MG63 (cell line): ENCODE measurements around the gene GSTM1. TPM values are rescaled to one million over a fixed set of nuclear protein-coding genes. Genes with fewer than 3 reads are reported as not detected.

Source experiments
- DNase-seq: peaks from one replicate; pipeline ENCODE4 v3.0.0-alpha.2; 2020
- H3K27me3 ChIP-seq: fragments of 250-450 bp; sonication (Bioruptor Pico); 2 replicates; pipeline ENCODE4 v1.5.1; 2020; ENCODE audit warnings: mild to moderate bottlenecking, moderate library complexity
- H3K36me3 ChIP-seq: fragments of 250-450 bp; sonication (Bioruptor Pico); 2 replicates; pipeline ENCODE4 v1.5.1; 2020; ENCODE audit warnings: mild to moderate bottlenecking, moderate library complexity
- H3K4me3 ChIP-seq: fragments of 250-450 bp; sonication (Bioruptor Pico); 2 replicates; pipeline ENCODE4 v1.5.1; 2020; ENCODE audit warnings: mild to moderate bottlenecking, moderate library complexity
- H3K9me3 ChIP-seq: fragments of 250-450 bp; sonication (Bioruptor Pico); 2 replicates; pipeline ENCODE4 v1.5.1; 2020; ENCODE audit warnings: mild to moderate bottlenecking, moderate library complexity
- total RNA-seq: library from RNA; depleted of rRNA; stranded (reverse); fragments of >200 nt; shearing (Covaris generic); gene quantifications from 2 replicates; pipeline ENCODE4 v1.2.3, GENCODE V29; 2014; ENCODE audit warnings: low replicate concordance; rRNA removed

The GSTM1 gene
- total RNA-seq, result 67.7 and 86.1 TPM in 2 replicates

DNA sequence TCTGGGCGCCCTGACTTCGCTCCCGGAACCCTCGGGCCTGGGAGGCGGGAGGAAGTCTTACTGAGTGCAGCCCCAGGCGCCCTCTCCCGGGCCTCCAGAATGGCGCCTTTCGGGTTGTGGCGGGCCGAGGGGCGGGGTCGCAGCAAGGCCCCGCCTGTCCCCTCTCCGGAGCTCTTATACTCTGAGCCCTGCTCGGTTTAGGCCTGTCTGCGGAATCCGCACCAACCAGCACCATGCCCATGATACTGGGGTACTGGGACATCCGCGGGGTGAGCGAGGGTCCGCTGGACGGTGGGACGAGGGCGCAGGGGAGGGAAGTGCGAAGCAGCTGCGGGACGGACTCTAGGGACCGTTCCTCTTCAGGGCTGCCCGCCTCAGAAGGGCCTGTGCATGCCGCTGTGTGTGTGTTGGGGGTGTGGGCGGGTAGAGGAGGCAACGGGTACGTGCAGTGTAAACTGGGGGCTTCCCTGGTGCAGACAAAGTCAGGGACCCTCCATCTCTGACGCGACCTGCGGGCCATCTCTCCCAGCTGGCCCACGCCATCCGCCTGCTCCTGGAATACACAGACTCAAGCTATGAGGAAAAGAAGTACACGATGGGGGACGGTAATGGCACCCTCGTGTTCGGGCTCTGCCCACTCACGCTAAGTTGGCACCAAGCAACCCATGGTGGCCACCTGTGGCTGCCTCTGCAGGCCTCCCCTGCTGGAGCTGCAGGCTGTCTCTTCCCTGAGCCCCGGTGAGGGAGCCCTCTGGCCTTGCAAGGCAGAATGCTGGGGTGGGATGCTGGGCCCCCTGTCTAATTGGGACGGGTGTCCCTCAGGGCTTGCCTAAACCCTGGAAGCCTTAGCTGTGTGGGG is at the start of gene GSTM1:
Gene GSTM1, plus strand, starts transcription at position 177 of the 859 bp plus-strand sequence. Its CDS starts 57 bp downstream, at position 234.
- Histone ChIP-seq H3K27me3 (no peaks in the 10 kb centered on the region), H3K36me3 (peaks cover 31% of the 10 kb centered on the region), H3K4me3 (peak within 1 kb of the TSS; percentile 67), H3K9me3 (peaks cover 10% of the 10 kb centered on the region)
- peak; percentile 98 for DNase-seq

DNA sequence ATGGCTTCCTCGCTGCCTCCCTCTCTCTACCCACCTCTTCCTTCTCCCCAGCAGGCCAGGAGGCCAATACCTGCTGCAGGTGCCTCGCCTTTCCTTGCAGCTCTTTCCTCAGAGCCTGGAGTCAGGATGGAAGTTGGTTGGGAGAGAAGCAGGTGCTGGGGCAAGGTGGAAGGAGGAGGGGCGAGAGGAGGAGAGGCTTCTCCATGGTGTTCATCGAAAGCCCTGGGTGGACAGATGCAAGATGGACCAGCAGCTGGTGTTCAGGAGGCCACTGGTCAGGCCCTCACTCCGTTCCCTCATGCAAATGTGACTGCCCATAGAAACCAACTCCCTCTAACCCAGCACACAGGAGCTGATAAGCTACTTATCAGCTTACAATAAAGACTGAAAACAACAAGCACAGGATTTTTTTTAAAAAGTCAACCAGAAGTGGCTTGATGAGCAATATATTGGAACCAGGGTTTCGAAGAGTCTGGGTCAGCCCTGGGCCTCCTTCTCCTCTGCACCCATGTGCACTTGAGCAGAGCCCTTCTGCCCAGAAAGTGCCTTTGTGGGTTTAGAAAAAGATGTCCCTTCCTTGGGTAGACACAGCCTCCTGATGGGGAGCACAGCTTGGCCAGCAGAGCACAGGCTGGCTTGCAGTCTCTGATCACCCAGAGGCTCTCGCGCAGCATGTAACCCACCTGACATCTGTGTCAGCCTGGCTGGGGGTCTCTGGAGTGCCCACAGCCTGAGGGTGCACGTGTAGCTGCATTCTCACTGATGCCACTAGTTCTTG is 48.4 kb upstream of the GSTM1 start:
- no peaks in the 10 kb centered on the region for H3K9me3 ChIP-seq

DNA sequence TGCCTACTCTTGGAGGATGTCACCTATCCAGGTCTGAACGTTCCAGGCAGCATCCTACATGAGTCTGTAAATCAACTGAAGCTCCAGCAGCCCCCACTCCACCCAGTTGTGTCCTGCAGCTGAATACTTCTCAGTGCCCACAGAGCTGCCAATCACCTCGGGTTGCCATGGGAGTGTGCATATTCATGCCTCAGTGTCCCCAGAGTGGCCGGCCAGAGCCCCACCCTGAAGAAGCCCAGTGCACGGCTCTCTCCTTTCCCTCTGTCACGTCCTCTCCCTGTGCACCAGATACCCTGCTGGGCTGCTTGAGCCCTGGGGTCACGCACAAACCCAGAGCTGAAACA is 47.8 kb upstream of the GSTM1 start:
- Histone ChIP-seq H3K9me3 (no peaks in the 10 kb centered on the region), H3K27me3 (no peaks in the 10 kb centered on the region), H3K36me3 (no peaks in the 10 kb centered on the region), H3K4me3 (no peak overlapping the region)
- no peak for DNase-seq

More for the DNA sequence above, 48.4 kb upstream of the GSTM1 start:
- Histone ChIP-seq H3K36me3 (no peaks in the 10 kb centered on the region; the same call in 1 of the 2 replicates), H3K27me3 (no peaks in the 10 kb centered on the region), H3K4me3 (no peak overlapping the region)
- DNase-seq, result no peak

DNA sequence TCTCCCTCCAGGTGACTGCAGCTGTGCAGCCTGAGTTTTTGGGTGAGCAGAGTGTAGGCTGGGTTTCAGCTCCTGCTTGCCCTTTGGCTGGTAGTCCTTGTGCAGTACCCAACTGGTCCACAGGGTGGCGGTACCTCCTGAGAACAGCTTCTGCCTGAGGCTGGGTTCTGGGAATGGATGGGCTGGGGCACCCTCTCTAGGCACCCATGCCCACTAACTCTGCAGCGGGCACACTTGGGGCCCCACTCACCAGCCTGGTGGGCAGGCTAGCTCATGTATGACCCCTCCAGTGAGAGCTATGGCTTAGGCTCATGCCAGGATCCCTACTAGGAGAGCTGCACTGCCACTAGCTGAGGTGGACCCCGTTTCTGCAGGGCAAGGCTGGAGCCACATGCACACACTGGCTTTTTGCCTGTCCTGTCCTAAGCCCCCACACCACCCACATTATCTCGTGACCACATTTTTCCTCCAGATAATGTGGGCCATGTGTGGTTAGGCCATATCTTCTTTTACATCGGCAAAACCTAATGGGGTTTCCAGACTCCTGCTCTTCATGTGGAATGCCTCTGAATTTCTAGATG is 47.2 kb upstream of the GSTM1 start:
- Histone ChIP-seq H3K4me3 (no peak overlapping the region), H3K27me3 (no peaks in the 10 kb centered on the region), H3K36me3 (no peaks in the 10 kb centered on the region), H3K9me3 (no peaks in the 10 kb centered on the region)
- DNase-seq, result peak; percentile 82

DNA sequence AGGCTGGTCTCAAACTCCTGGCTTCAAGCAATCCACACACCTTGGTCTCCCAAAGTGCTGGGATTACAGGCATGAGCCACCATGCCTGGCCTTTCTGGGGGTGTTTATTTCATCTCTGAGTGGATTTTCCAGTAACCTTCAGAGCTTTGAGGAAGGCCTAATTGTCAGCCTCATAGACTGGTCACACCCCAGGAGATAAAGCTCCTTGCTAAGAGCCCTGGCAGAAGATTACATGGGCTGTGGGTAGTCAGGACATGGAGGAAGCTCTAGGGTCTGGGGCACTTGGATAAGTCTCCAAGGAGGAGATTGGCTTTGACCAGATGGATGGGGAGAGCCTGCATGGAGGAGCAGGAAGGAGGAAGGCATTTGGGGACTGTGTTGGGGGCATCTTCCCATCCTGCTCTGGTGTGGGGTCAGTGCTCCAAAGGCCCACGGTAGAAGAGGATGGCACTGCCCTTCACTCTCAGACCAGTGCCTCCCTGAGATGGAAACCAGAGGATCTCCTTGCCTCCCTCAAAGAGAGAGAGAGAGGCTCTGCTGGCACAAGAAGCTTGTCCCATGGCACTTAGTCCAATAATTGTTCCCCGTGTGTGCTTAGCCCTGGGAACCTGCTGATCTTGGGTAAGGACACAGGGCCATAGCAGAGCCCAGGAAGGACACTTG is 46.4 kb upstream of the GSTM1 start:
- Histone ChIP-seq H3K36me3 (no peaks in the 10 kb centered on the region), H3K4me3 (no peak overlapping the region), H3K9me3 (no peaks in the 10 kb centered on the region), H3K27me3 (no peaks in the 10 kb centered on the region)
- DNase-seq, result no peak

DNA sequence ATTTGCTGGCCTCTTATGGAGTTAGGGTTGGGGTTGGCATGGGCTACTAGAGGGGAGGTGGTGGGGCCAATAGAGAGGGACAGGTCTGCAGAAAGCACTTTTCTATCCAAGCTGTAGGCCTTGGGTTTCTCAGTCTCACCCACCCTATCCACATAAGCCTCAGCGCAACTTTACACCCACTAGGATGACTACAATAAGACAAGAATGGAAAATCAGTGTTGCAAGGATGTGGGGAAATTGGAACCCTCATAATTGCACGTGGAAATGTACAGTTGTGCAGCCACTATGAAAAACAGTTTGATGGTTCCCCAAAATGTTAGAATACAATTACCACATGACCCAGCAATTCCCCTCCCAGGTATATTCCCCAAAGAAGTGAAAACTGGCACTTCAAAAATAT is 45.8 kb upstream of the GSTM1 start:
- no peaks in the 10 kb centered on the region for H3K9me3 ChIP-seq
- DNase-seq, result no peak
- no peaks in the 10 kb centered on the region for H3K27me3 ChIP-seq
- no peak overlapping the region for H3K4me3 ChIP-seq
- no peaks in the 10 kb centered on the region for H3K36me3 ChIP-seq

DNA sequence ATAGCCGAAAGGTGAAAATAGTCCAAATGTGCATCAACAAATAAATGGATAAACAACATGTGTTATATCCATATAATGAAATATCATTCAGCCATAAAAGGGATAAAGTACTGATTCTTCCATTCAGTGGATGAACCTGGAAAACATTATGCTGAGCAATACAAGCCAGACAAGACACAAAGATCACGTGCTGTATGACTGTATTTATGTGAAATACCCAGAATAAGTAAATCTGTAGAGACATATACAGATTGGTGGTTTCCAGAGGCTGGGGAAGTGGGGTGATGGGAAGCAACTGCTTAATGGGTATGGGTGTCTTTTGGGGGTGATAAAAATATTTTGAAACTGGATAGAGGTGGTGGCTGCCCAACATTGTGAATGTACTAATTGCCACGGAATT is 45.0 kb upstream of the GSTM1 start:
- no peaks in the 10 kb centered on the region for H3K36me3 ChIP-seq
- H3K9me3 ChIP-seq, result no peaks in the 10 kb centered on the region
- no peak for DNase-seq
- no peak overlapping the region for H3K4me3 ChIP-seq
- H3K27me3 ChIP-seq, result no peaks in the 10 kb centered on the region

DNA sequence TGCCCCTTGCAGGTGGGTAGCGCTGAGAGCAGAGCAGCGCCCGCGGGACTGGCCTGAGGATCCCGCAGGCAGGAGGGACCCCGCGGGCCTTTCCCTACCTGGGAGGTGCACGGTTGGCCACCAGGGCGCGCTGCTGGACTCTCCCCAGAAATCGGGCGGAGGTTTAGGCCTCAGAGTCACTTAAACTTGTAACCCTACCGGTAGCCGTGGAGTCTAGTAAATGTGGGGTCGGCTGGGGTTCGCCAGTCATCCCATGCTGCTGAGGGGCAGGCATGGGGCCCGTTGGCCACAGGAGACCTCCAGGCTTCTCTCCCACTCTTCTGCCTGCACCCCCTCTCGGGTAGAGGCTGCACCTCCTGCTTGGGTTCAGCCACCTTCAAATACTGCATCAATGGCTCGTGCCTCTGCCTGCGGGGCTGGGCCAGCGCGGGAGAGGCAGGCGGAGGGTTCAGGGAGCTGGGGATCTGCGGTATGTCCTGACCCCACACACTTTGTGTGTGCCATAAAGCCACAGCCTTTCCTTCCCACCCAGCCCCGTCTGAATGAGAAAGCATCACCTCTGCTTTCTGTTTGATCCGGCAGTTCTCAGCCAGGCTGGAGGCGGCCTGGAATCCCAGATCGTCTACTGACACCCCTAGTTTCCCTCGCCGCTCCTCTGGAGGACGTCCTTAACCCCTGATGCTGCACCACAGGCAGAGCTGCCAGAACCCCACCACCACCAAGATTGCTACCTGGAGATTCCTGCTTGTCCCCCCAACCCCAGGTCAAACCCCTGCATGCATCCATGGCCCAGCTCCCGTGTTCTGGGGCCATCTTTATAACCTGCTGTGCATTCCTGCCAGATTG is 44.0 kb upstream of the GSTM1 start:
- no peaks in the 10 kb centered on the region for H3K27me3 ChIP-seq

DNA sequence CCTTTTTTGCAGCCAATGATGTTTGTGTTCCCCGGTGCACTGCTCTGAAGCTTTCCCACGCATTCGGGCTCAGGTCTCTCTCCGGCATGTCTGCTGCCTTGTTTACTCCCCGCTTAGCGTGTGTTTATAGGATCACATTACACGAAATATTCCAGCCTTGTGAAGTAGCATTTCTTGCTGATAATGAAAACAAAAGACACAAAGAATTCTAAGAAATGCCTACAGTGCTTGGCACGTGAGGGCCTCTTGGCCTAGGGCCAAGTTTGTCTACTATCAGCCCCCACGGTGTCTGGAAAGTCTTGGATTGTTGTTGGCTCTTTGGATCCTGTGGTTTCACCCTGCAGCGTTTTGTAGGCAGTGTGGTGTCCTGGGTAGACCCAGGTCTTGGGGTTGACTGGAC is 42.9 kb upstream of the GSTM1 start:
- Histone ChIP-seq H3K27me3 (no peaks in the 10 kb centered on the region), H3K36me3 (no peaks in the 10 kb centered on the region), H3K4me3 (no peak overlapping the region), H3K9me3 (no peaks in the 10 kb centered on the region)
- no peak for DNase-seq

More for the DNA sequence above, 44.0 kb upstream of the GSTM1 start:
- no peak overlapping the region for H3K4me3 ChIP-seq
- peak; percentile 90 for DNase-seq
- H3K36me3 ChIP-seq, result no peaks in the 10 kb centered on the region
- H3K9me3 ChIP-seq, result no peaks in the 10 kb centered on the region

DNA sequence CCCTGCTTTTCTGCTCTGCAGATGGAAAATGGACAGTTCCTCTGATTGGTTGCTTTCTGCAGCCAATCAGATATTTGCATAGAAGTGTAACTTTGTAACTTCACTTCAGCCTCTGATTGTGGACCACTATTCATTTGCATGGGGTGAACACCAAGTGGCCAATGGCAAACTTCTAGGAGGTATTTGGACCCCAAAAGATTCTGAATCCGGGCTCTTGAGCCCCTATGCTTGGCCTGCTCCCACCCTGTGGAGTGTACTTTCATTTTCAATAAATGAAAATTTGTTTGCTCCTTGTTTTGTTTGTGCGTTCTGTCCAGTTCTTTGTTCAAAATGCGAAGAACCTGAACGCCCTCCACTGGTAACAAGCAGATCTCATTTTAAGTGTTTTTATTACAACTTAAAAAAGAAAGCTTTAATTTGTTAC is 38.1 kb upstream of the GSTM1 start:
- no peak for DNase-seq
- Histone ChIP-seq H3K27me3 (no peaks in the 10 kb centered on the region), H3K9me3 (no peaks in the 10 kb centered on the region), H3K4me3 (no peak overlapping the region), H3K36me3 (no peaks in the 10 kb centered on the region)

DNA sequence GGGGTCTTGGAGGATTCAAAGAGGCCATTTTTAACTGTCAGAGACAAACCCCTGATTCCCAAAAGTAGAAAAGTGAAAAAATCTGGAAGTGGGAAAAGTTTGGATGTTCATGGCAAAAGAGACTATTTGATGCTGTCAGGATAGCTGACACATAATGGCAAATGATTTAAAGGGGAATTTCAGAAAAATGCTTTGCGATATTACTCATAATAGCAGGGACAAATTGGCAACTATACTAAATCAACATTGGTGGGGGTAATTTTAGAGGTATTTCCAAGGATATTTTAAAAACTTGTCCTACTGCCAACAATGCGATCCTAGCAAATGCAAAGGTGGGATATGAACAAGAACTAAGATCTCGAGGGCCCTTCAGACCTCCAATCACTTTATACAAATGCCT is 37.0 kb upstream of the GSTM1 start:
- H3K9me3 ChIP-seq, result no peaks in the 10 kb centered on the region
- no peak for DNase-seq

DNA sequence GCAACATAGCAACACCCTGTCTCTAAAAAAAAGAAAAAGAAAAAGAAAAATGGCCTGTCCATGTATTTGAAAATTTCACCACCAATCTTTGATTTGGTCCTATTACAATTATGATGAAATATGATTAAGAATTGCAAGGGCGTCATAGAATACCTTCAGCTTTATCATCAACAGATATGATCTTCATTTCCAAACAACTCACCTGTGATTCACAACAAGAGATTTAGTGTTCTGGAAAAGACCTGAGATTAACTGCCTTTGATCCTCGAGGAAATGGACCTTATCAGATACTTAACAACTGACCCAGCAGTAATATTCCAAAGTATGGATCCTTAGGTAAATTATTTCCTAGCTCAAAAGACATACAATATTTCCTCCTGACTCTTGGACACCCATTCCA is 35.2 kb upstream of the GSTM1 start:
- DNase-seq, result no peak
- no peaks in the 10 kb centered on the region for H3K36me3 ChIP-seq
- no peak overlapping the region for H3K4me3 ChIP-seq
- no peaks in the 10 kb centered on the region for H3K27me3 ChIP-seq
- H3K9me3 ChIP-seq, result no peaks in the 10 kb centered on the region

More for the DNA sequence above, 37.0 kb upstream of the GSTM1 start:
- Histone ChIP-seq H3K27me3 (no peaks in the 10 kb centered on the region), H3K4me3 (no peak overlapping the region), H3K36me3 (no peaks in the 10 kb centered on the region)

DNA sequence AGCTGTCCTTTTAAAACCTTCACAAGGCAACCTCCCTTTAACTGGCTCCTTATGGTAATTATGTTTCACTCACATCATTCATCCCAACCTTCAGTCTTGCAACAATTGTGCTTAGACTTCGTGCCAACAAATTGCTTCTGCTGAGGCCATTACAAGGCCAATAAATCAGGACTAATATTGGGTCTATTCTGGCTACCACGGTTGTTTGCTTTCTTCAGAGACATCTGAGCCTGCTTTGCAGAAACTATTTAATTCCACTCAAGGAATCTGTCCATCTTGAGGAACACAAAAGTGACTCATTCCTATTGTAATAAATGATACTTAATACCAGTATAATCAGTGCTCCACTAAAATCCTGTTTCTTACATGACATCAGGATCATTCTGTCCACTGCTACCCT is 34.3 kb upstream of the GSTM1 start:
- Histone ChIP-seq H3K4me3 (no peak overlapping the region), H3K36me3 (no peaks in the 10 kb centered on the region), H3K9me3 (no peaks in the 10 kb centered on the region), H3K27me3 (no peaks in the 10 kb centered on the region)
- no peak for DNase-seq

DNA sequence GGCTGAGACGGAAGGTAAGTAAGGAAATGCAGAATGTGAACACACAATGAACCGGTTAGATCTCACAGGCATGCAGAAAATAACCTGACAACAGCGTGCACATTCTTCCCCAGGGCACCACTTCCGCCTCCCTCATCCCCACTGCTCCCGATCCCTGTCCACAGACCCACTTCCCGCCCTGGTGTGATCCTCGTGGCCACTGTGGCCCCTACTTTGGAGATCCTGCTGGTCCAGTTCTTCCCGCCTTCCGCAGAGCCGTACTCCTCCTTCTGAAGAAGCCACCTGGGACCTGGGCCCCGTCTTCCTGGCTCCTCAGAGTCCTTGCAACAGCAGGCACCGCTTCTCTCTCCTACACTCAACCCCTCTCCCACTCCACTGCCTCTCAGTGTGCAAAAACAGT is 33.1 kb upstream of the GSTM1 start:
- no peak for DNase-seq
- Histone ChIP-seq H3K4me3 (no peak overlapping the region), H3K9me3 (no peaks in the 10 kb centered on the region), H3K36me3 (peaks cover 2% of the 10 kb centered on the region; the same call in 1 of the 2 replicates), H3K27me3 (no peaks in the 10 kb centered on the region)

DNA sequence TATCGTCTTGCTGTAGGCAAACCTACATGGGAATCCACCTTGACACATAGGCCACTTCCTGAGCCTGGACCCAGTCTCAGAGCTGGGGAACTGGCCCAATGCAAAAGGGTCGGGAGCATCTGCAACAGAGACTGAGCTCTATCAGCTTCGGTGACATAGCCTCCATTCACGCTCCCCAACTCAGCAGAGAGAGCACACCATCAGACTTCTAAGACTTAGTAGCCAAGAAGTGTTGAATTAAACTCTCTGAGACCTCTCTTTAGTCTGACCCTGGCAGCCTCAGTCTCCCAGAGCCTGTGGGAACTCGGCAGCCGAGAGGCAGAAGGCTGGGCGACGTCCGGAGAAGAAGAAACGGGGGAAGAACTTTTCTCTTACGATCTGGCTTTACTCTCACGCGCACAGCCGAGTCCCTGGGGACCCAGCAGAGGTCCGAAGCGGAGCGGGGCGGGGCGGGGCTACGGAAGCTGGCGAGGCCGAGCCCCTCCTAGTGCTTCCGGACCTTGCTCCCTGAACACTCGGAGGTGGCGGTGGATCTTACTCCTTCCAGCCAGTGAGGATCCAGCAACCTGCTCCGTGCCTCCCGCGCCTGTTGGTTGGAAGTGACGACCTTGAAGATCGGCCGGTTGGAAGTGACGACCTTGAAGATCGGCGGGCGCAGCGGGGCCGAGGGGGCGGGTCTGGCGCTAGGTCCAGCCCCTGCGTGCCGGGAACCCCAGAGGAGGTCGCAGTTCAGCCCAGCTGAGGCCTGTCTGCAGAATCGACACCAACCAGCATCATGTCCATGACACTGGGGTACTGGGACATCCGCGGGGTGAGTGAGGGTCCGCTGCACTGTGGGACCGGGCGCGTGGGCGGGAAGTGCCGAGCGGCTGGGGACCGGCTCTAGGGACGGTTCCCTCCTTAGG is 31.8 kb upstream of the GSTM1 start, which contains the start of gene GSTM4:
Gene GSTM4, plus strand, starts transcription at position 485 of the 905 bp plus-strand sequence. Its CDS starts 291 bp downstream, at position 776.
- peak; percentile 96 for DNase-seq
- peaks cover 2% of the 10 kb centered on the region; the same call in 1 of the 2 replicates for H3K36me3 ChIP-seq
- H3K9me3 ChIP-seq, result no peaks in the 10 kb centered on the region
- H3K27me3 ChIP-seq, result no peaks in the 10 kb centered on the region
- peak within 1 kb of the TSS; percentile 69 for H3K4me3 ChIP-seq
